Upper lobe of left lung (tissue), 6 donors: ENCODE measurements around the gene KANSL1. TPM values are rescaled to one million over a fixed set of nuclear protein-coding genes. Genes with fewer than 3 reads are reported as not detected.
A peak's percentile ranks its signal among the peaks of the same experiment; 100 is the strongest.
"Not testable (repeated sequence)": the region's sequence is repeated elsewhere in the genome, so short reads cannot be mapped to it uniquely, and the experiment has no call there.

ENCODE experiments used
- ATAC-seq, 2 donors: fragments of 200-7000 bp; cut with Tn5 transposase; one replicate each; pipeline ENCODE4 v1.9.1; 2022; ENCODE audit warnings: mild to moderate bottlenecking in 2 of 2, moderate library complexity in 2 of 2; ENCODE audit not compliant: low FRiP score in 2 of 2
- DNase-seq, 2 donors: peaks; one replicate each; pipeline ENCODE4 v3.0.0-alpha.2; 2019 to 2020
- H3K27ac ChIP-seq, 4 donors: fragments of 200-600 bp; sonication (generic); one replicate each; pipeline ENCODE4 v1.5.1; 2016 to 2019
- H3K27me3 ChIP-seq, 4 donors: fragments of 200-600 bp; sonication (generic); one replicate each; pipeline ENCODE4 v1.5.1; 2017 to 2019
- H3K36me3 ChIP-seq, 4 donors: fragments of 200-600 bp; sonication (generic); one replicate each; pipeline ENCODE4 v1.5.1; 2016 to 2019
- H3K4me1 ChIP-seq, 4 donors: fragments of 200-600 bp; sonication (generic); one replicate each; pipeline ENCODE4 v1.5.1; 2018 to 2019
- H3K4me3 ChIP-seq, 4 donors: fragments of 200-600 bp; sonication (generic); one replicate each; pipeline ENCODE4 v1.5.1; 2017 to 2019; ENCODE audit warnings: mild to moderate bottlenecking in 2 of 4, moderate library complexity in 1 of 4
- H3K9me3 ChIP-seq, 4 donors: fragments of 200-600 bp; sonication (generic); one replicate each; pipeline ENCODE4 v1.5.1; 2018 to 2019
- EP300 ChIP-seq, 4 donors: sonication (generic); formaldehyde crosslinking; IDR thresholded peaks; one replicate each; pipeline ENCODE4 v1.5.1; 2017; ENCODE audit warnings: antibody characterized with exemption in 4 of 4, control low read depth in 2 of 4
- POLR2A ChIP-seq, 4 donors: fragments of 450-650 bp; IDR thresholded peaks; one replicate each; pipeline ENCODE4 v1.5.1; 2016 to 2017; ENCODE audit warnings: antibody characterized with exemption in 4 of 4, mild to moderate bottlenecking in 2 of 4
- POLR2AphosphoS5 ChIP-seq, 2 donors: sonication (generic); formaldehyde crosslinking; IDR thresholded peaks; one replicate each; pipeline ENCODE4 v1.5.1; 2017; ENCODE audit warnings: antibody characterized with exemption in 2 of 2
- WGBS, 2 donors: methylation state at CpG; one replicate each; pipeline ENCODE4 v1.1.5; 2017 to 2018; 5-methylcytosine and 5-hydroxymethylcytosine counted together
- total RNA-seq, 6 donors: library from RNA; depleted of rRNA in 4 of 6; stranded (reverse); fragments of >200 nt in 4 of 6; gene quantifications; one replicate each; pipeline versions ENCODE4 v1.1.0 to v1.2.1, GENCODE V29; 2016 to 2021
- TF ChIP-seq, protein P1 (sequence below), 6 experiments: fragments of 450-650 bp in 4 of 6; fragments of 200-600 bp in 2 of 6; sonication (generic) in 2 of 6; IDR thresholded peaks; one replicate each; pipeline ENCODE4 v1.5.1; 2016 to 2019; ENCODE audit warnings: antibody characterized with exemption in 6 of 6
- donor health status: DM: no; HTN: no; CAD: no; lungs with moderate emphysema.
- donor health status: DM: no; HTN: yes; CAD: no; lungs with severe emphysema.

Gene KANSL1
- total RNA-seq, 6 donors from 2014 or later: 60.5 to 294 (median 108) TPM

GRCh38 chr17:46184696-46185095, 8.5 kb downstream of the KANSL1 start:
- DNase-seq (no peak), ATAC-seq (no peak)
- TF ChIP-seq EP300 (IDR thresholded peaks at IDR 0.05) (no peak), POLR2A (IDR thresholded peaks at IDR 0.05) (no peak), POLR2AphosphoS5 (IDR thresholded peaks at IDR 0.05) (no peak)
- TF ChIP-seq, protein P1, sequence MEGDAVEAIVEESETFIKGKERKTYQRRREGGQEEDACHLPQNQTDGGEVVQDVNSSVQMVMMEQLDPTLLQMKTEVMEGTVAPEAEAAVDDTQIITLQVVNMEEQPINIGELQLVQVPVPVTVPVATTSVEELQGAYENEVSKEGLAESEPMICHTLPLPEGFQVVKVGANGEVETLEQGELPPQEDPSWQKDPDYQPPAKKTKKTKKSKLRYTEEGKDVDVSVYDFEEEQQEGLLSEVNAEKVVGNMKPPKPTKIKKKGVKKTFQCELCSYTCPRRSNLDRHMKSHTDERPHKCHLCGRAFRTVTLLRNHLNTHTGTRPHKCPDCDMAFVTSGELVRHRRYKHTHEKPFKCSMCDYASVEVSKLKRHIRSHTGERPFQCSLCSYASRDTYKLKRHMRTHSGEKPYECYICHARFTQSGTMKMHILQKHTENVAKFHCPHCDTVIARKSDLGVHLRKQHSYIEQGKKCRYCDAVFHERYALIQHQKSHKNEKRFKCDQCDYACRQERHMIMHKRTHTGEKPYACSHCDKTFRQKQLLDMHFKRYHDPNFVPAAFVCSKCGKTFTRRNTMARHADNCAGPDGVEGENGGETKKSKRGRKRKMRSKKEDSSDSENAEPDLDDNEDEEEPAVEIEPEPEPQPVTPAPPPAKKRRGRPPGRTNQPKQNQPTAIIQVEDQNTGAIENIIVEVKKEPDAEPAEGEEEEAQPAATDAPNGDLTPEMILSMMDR (IDR thresholded peaks at IDR 0.05): no peak
- Histone ChIP-seq H3K4me3 (no peak overlapping the region), H3K9me3 (no peaks in the 10 kb centered on the region), H3K4me1 (peaks cover 69 to 95% (median 76%) of the 10 kb centered on the region in 4 donors), H3K36me3 (no peaks in the 10 kb centered on the region), H3K27ac (no peak overlapping the region), H3K27me3 (no peaks in the 10 kb centered on the region)
- 92 to 95% methylated on average over 7 of the region's 7 CpGs for WGBS, 2 donors

DNA sequence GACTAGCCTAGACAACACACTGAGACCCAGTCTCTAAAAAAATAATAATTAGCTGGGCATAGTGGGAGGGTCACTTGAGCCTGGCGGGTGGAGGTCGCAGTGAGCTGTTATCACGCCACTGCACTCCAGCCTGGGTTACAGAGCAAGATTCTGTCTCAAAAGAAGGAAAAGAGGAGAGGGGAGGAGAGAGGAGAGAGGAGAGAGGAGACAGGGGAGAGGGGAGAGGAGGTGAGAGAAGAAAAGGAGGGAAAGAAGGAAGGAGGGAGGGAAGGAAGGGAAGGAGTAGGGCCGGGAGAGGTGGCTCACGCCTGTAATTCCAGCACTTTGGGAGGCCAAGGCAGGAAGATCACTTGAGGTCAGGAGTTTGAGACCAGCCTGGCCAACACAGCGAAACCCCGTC, 9.8 kb downstream of the KANSL1 start:
- not testable (repeated sequence) for DNase-seq, H3K4me3 ChIP-seq, H3K36me3 ChIP-seq, H3K27me3 ChIP-seq, ATAC-seq, H3K27ac ChIP-seq, H3K9me3 ChIP-seq
- WGBS, 2 donors: 88 to 90% methylated on average over 7 of the region's 7 CpGs
- H3K4me1 ChIP-seq: peaks cover 69 to 95% (median 78%) of the 10 kb centered on the region in 4 donors

DNA sequence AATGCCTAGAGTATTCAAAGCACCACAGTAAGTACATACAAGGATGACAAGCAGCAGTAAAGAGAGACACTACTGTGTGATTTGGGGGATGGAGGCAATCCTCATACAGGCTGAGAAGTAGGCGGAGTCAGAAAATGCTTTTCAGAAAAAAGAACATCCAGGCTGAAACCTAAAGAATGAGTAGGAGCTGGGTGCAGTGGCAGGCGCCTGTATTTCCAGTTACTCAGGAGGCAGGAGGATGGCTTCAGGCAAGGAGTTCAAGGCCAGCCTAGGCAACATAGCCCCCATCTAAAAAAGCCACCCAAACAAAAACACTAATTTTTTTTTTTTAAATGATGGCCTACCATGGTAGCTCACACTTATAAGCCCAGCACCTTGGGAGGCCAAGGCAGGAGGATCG, 10.3 kb downstream of the KANSL1 start:
- no peaks in the 10 kb centered on the region for H3K9me3 ChIP-seq
- no peak overlapping the region for H3K4me3 ChIP-seq
- H3K27ac ChIP-seq: no peak overlapping the region
- no peaks in the 10 kb centered on the region for H3K36me3 ChIP-seq
- 93 to 97% methylated on average over 3 of the region's 3 CpGs for WGBS, 2 donors
- H3K4me1 ChIP-seq: peaks cover 70 to 94% (median 78%) of the 10 kb centered on the region in 4 donors
- no peak for ATAC-seq
- no peaks in the 10 kb centered on the region for H3K27me3 ChIP-seq
- DNase-seq: no peak
- TF ChIP-seq, protein P1 (IDR thresholded peaks at IDR 0.05): no peak
- TF ChIP-seq POLR2AphosphoS5 (IDR thresholded peaks at IDR 0.05): no peak
- TF ChIP-seq EP300 (IDR thresholded peaks at IDR 0.05): no peak
- no peak for TF ChIP-seq POLR2A (IDR thresholded peaks at IDR 0.05)

DNA sequence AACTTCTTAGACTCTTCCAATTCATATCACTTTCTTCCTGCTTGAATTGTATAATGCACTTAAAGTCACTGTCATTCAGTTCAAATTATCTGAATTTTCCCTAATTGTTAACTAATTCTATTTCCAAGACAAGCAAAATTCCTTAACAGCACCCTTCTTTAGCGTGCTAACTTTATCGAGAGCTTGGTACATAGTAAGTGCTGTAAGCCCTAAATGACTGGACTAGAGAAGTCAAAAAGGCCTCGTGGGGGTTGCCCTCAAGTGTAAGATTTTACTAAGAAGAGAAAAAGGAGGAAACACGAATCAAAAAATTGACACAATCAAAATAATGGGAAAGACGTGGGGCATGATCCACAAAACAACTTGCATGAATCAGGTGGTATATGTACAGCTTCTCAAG, 11.3 kb downstream of the KANSL1 start:
- no peak overlapping the region for H3K27ac ChIP-seq
- no peaks in the 10 kb centered on the region for H3K27me3 ChIP-seq
- TF ChIP-seq POLR2A (IDR thresholded peaks at IDR 0.05) (no peak), POLR2AphosphoS5 (IDR thresholded peaks at IDR 0.05) (no peak), EP300 (IDR thresholded peaks at IDR 0.05) (no peak)
- TF ChIP-seq, protein P1 (IDR thresholded peaks at IDR 0.05): no peak
- WGBS, 2 donors: 52 to 62% methylated on average over 5 of the region's 5 CpGs
- H3K36me3 ChIP-seq: no peaks in the 10 kb centered on the region
- ATAC-seq (no peak), DNase-seq (no peak)
- peaks cover 62 to 94% (median 79%) of the 10 kb centered on the region in 4 donors for H3K4me1 ChIP-seq
- no peaks in the 10 kb centered on the region for H3K9me3 ChIP-seq
- no peak overlapping the region for H3K4me3 ChIP-seq

- WGBS, 2 donors: 90 to 91% methylated on average over 14 of the region's 14 CpGs
- H3K27me3 ChIP-seq, H3K9me3 ChIP-seq, H3K27ac ChIP-seq, H3K36me3 ChIP-seq, H3K4me3 ChIP-seq, ATAC-seq: not testable (repeated sequence)
- peak in 1 of 2 donors; percentile 25 for DNase-seq
- peaks cover 59 to 94% (median 82%) of the 10 kb centered on the region in 4 donors for H3K4me1 ChIP-seq
Measured at GRCh38 chr17:46181316-46181715, 11.9 kb downstream of the KANSL1 start.

DNA sequence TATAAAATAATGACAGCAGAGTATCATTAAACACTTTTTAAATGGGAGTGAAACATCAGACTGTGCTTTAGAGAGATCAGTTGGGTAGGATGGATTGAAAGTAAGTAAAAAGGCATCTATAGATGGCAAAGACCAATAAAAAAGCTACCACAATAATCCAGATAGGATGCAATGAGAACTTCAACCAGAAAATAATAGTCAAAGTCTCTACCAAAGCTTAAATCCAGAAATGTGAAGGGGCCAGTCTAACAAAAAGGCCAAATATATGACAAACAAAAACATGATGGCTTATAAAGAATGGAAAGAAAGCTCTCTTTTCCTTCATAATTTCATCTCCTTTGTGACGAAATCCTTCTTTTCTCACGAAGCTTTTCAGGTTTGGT, 12.3 kb downstream of the KANSL1 start:
- no peaks in the 10 kb centered on the region for H3K36me3 ChIP-seq
- peaks cover 61 to 94% (median 85%) of the 10 kb centered on the region in 4 donors for H3K4me1 ChIP-seq
- ATAC-seq (no peak), DNase-seq (no peak)
- 56 to 68% methylated on average over 2 of the region's 2 CpGs for WGBS, 2 donors
- H3K27me3 ChIP-seq: no peaks in the 10 kb centered on the region
- no peaks in the 10 kb centered on the region for H3K9me3 ChIP-seq
- no peak for TF ChIP-seq EP300 (IDR thresholded peaks at IDR 0.05)
- TF ChIP-seq, protein P1 (IDR thresholded peaks at IDR 0.05): no peak
- TF ChIP-seq POLR2A (IDR thresholded peaks at IDR 0.05): no peak
- TF ChIP-seq POLR2AphosphoS5 (IDR thresholded peaks at IDR 0.05): no peak
- H3K27ac ChIP-seq: no peak overlapping the region
- H3K4me3 ChIP-seq: no peak overlapping the region

GRCh38 chr17:46180185-46180891, 12.9 kb downstream of the KANSL1 start:
- ATAC-seq, H3K36me3 ChIP-seq, DNase-seq, H3K4me3 ChIP-seq, H3K27me3 ChIP-seq, H3K9me3 ChIP-seq: not testable (repeated sequence)
- H3K27ac ChIP-seq: peak overlapping the region in 1 of 4 donors; percentile 49
- WGBS, 2 donors: 92 to 93% methylated on average over 16 of the region's 16 CpGs
- H3K4me1 ChIP-seq: peaks cover 61 to 94% (median 88%) of the 10 kb centered on the region in 4 donors
